Neuronal stem cell (in vitro differentiated cells): ENCODE results near the gene CC2D2A.

ENCODE experiments used
- DNase-seq: peaks from one replicate; pipeline ENCODE4 v3.0.0-alpha.2; 2013; ENCODE audit warnings: low spot score
- H2AFZ ChIP-seq: one replicate; pipeline ENCODE4 v1.6.1; 2013; ENCODE audit warnings: mild to moderate bottlenecking, low read length, inconsistent platforms
- H2AK5ac ChIP-seq: 2 replicates; pipeline ENCODE4 v1.6.1; 2013; ENCODE audit warnings: low read depth, mild to moderate bottlenecking, inconsistent platforms, low read length, moderate library complexity, mixed read lengths
- H2BK120ac ChIP-seq: 2 replicates; pipeline ENCODE4 v1.6.1; 2013; ENCODE audit warnings: low read depth, mild to moderate bottlenecking, inconsistent platforms, low read length, moderate library complexity, mixed read lengths
- H2BK12ac ChIP-seq: one replicate; pipeline ENCODE4 v1.6.1; 2013; ENCODE audit warnings: low read length, inconsistent platforms
- H2BK15ac ChIP-seq: 2 replicates; pipeline ENCODE4 v1.6.1; 2013; ENCODE audit warnings: mild to moderate bottlenecking, low read length, inconsistent platforms, mixed read lengths
- H2BK5ac ChIP-seq: one replicate; pipeline ENCODE4 v1.6.1; 2013; ENCODE audit warnings: inconsistent platforms, mild to moderate bottlenecking, low read length, moderate library complexity
- H3K14ac ChIP-seq: one replicate; pipeline ENCODE4 v1.6.1; 2013; ENCODE audit warnings: low read length, inconsistent platforms
- H3K18ac ChIP-seq: 2 replicates; pipeline ENCODE4 v1.6.1; 2013; ENCODE audit warnings: low read length, inconsistent platforms
- H3K23ac ChIP-seq: 2 replicates; pipeline ENCODE4 v1.6.1; 2013; ENCODE audit warnings: low read depth, mild to moderate bottlenecking, mixed read lengths, low read length, inconsistent platforms; ENCODE audit not compliant: poor library complexity
- H3K27ac ChIP-seq: replicated peaks from 3 replicates; pipeline ENCODE4 v1.5.1; 2013; ENCODE audit warnings: low read length, inconsistent platforms
- H3K27me3 ChIP-seq, 3 experiments: 2 replicates each; pipeline ENCODE4 v1.6.1; 2013; ENCODE audit warnings: low read length in 3 of 3, mild to moderate bottlenecking in 2 of 3, inconsistent platforms in 1 of 3, low read depth in 1 of 3, mixed read lengths in 1 of 3, moderate library complexity in 1 of 3; ENCODE audit not compliant: control insufficient read depth in 3 of 3, insufficient read depth in 3 of 3
- H3K36me3 ChIP-seq, 2 donors: replicated peaks in 1 of 2; 2 replicates each; pipeline ENCODE4 v1.6.1; 2013; ENCODE audit warnings: low read length in 2 of 2; ENCODE audit not compliant: control insufficient read depth in 2 of 2, insufficient read depth in 2 of 2
- H3K4ac ChIP-seq: 2 replicates; pipeline ENCODE4 v1.6.1; 2013; ENCODE audit warnings: inconsistent platforms, mild to moderate bottlenecking, low read length, moderate library complexity
- H3K4me1 ChIP-seq, 2 donors: 1 replicate in 1 of 2; 2 replicates in 1 of 2; pipeline ENCODE4 v1.6.1; 2013; ENCODE audit warnings: low read length in 2 of 2, low read depth in 1 of 2; ENCODE audit not compliant: control insufficient read depth in 2 of 2, insufficient read depth in 1 of 2
- H3K4me2 ChIP-seq: one replicate; pipeline ENCODE4 v1.6.1; 2013; ENCODE audit warnings: mild to moderate bottlenecking, low read length, inconsistent platforms; ENCODE audit not compliant: insufficient read depth, poor library complexity, severe bottlenecking
- H3K4me3 ChIP-seq, 2 donors: 2 replicates each; pipeline ENCODE4 v1.5.1; 2013; ENCODE audit warnings: low read length in 2 of 2, mild to moderate bottlenecking in 2 of 2, inconsistent platforms in 1 of 2, moderate library complexity in 1 of 2
- H3K79me1 ChIP-seq: one replicate; pipeline ENCODE4 v1.6.1; 2013; ENCODE audit warnings: low read depth, mild to moderate bottlenecking, inconsistent platforms, low read length, moderate library complexity
- H3K9ac ChIP-seq: one replicate; pipeline ENCODE4 v1.6.1; 2013; ENCODE audit warnings: mild to moderate bottlenecking, low read depth, low read length, inconsistent platforms; ENCODE audit not compliant: poor library complexity
- H3K9me3 ChIP-seq, 2 donors: replicated peaks in 1 of 2; 2 replicates each; pipeline versions ENCODE3 to v1.6.1; 2013; ENCODE audit warnings: low read length in 2 of 2, mild to moderate bottlenecking in 2 of 2, inconsistent platforms in 1 of 2, low read depth in 1 of 2, mixed read lengths in 1 of 2, moderate library complexity in 1 of 2; ENCODE audit not compliant: control insufficient read depth in 2 of 2, insufficient read depth in 1 of 2
- H4K8ac ChIP-seq: one replicate; pipeline ENCODE4 v1.6.1; 2013; ENCODE audit warnings: low read depth, mild to moderate bottlenecking, inconsistent platforms, low read length, moderate library complexity
- H4K91ac ChIP-seq: one replicate; pipeline ENCODE4 v1.6.1; 2013; ENCODE audit warnings: low read length, low read depth, mild to moderate bottlenecking, inconsistent platforms; ENCODE audit not compliant: poor library complexity
- WGBS, 2 donors: extraction: QIAGEN DNeasy Blood & Tissue Kit; methylation state at CpG; one replicate each; pipeline ENCODE4 v1.1.7; 2013; ENCODE audit warnings: missing lambda C conversion rate in 2 of 2, mixed read lengths in 1 of 2; ENCODE audit not compliant: insufficient read length in 2 of 2, insufficient replicate concordance in 1 of 2; ENCODE audit errors: extremely low coverage in 2 of 2; 5-methylcytosine and 5-hydroxymethylcytosine counted together

The CC2D2A gene

DNA sequence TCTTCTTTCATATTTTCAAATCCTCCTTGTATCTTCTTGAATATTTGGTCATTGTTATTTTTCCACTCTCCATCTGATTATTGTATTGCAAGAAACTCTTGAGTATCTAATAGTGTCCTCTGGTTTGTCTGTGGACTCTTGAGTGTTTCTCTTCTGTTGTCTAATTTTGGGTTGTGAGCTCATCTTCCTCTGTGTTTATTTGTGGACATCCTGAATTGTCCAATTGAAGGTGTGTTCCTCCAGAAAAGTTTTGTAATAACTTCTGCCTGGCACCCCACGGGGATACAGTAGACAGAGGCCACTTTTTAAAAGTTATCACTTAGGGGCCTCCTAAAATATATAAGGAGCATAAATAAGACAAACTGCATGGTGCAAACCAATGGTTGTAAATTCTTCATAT, 3.1 kb upstream of the CC2D2A start:
- Histone ChIP-seq H3K4me3 (no peak overlapping the region), H3K23ac (no peak overlapping the region), H4K8ac (no peak overlapping the region), H2BK12ac (no peak overlapping the region), H3K36me3 (no peaks in the 10 kb centered on the region), H3K4me1 (peaks cover 4 to 5% of the 10 kb centered on the region in 2 donors), H3K4ac (no peak overlapping the region), H3K9ac (no peak overlapping the region), H3K4me2 (no peak overlapping the region), H2BK15ac (no peak overlapping the region), H3K14ac (no peak overlapping the region), H3K18ac (no peak overlapping the region), H2BK120ac (no peak overlapping the region), H2AFZ (no peak overlapping the region), H2AK5ac (no peak overlapping the region), H2BK5ac (no peak overlapping the region), H4K91ac (no peak overlapping the region), H3K79me1 (no peaks in the 10 kb centered on the region), H3K27me3 (no peaks in the 10 kb centered on the region), H3K9me3 (no peaks in the 10 kb centered on the region), H3K27ac (no peak overlapping the region)
- DNase-seq = no peak
- WGBS, 2 donors = no CpG with 5 or more reads among the region's 1 CpG

DNA sequence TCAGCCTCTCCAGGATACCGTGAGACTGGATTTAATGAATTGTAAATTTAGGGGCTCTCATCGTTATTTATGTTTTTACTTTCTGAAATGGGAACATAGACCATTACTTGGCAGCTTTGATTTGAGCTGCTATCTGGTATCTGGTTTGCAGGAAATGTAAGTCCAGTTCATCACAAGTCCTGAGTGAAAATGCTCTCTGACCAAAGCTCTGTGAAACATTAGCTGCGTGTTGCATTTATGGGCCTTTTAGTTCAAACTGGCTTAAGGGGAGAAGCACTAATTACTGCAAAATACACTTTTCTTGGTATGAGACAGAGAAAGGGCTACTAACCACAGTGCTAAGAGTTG, 420 bp downstream of the CC2D2A start:
- no peaks in the 10 kb centered on the region for H3K27me3 ChIP-seq
- peak overlapping the region; percentile 80 for H2AFZ ChIP-seq
- no peak overlapping the region for H3K18ac ChIP-seq
- H3K4ac ChIP-seq = no peak overlapping the region
- H4K91ac ChIP-seq = no peak overlapping the region
- H3K4me2 ChIP-seq = peak overlapping the region; percentile 42
- H3K79me1 ChIP-seq = no peaks in the 10 kb centered on the region
- H3K23ac ChIP-seq = no peak overlapping the region
- H2BK5ac ChIP-seq = no peak overlapping the region
- H3K14ac ChIP-seq = no peak overlapping the region
- H3K4me1 ChIP-seq = peaks cover 4 to 5% of the 10 kb centered on the region in 2 donors
- no peaks in the 10 kb centered on the region for H3K36me3 ChIP-seq
- peak overlapping the region; percentile 43 to 53 for H3K4me3 ChIP-seq
- H3K27ac ChIP-seq = no peak overlapping the region
- no peak overlapping the region for H3K9ac ChIP-seq
- no peak overlapping the region for H2AK5ac ChIP-seq
- H2BK15ac ChIP-seq = no peak overlapping the region
- H4K8ac ChIP-seq = no peak overlapping the region
- WGBS, 2 donors = no CpG with 5 or more reads among the region's 3 CpGs
- H2BK120ac ChIP-seq = no peak overlapping the region
- DNase-seq = no peak
- no peak overlapping the region for H2BK12ac ChIP-seq
- no peaks in the 10 kb centered on the region for H3K9me3 ChIP-seq

DNA sequence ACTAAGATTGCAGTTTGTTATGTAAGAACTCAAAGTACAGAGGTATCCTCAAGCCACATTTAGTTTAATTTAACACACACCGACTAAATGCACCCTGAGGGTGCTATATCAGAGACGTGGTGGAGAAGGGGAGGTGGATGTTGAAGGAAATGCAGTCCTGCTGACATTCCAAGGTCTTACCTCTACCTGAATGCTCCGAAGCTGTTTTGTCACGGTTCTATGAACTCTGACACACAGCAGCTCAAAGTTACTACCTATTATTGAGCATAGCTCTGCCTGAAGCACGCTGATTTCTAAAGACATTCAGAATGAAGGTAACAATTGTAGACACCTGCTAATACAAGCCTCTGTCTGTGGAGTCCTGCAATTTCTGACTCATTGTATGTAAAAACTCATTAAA, 6.7 kb downstream of the CC2D2A start:
- Histone ChIP-seq H2AFZ (no peak overlapping the region), H3K79me1 (no peaks in the 10 kb centered on the region), H3K4me2 (no peak overlapping the region)

DNA sequence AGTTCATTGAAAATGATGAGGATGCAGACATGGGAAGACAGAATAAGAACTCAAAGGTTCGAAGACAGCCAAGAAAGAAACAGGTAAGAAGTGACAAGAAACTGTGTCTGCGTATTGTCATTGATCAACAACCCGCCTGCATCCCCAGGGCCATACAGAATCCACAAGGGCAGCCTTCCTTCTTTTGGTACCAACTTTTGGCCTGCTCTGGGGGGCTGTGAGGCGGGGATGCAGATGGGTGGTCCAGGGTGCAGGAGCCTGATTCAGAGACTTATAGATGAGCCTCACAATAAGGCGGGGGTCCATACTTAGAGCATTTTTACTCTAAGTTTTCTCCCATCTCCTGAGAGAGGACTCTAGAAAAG, 9.0 kb downstream of the CC2D2A start:
- Histone ChIP-seq H4K91ac (no peak overlapping the region), H4K8ac (no peak overlapping the region), H3K14ac (no peak overlapping the region), H2AFZ (peak overlapping the region; percentile 96), H3K4ac (no peak overlapping the region), H3K23ac (no peak overlapping the region), H3K9ac (no peak overlapping the region), H3K4me1 (peaks cover 3 to 11% of the 10 kb centered on the region in 2 donors), H2BK120ac (no peak overlapping the region), H3K4me2 (no peak overlapping the region), H2BK12ac (no peak overlapping the region), H3K4me3 (no peak overlapping the region), H3K18ac (no peak overlapping the region), H2AK5ac (no peak overlapping the region), H3K9me3 (peaks cover 0 to 4% of the 10 kb centered on the region in 2 donors), H2BK15ac (no peak overlapping the region), H3K79me1 (no peaks in the 10 kb centered on the region), H3K36me3 (peaks cover 0 to 24% of the 10 kb centered on the region in 2 donors), H3K27me3 (no peaks in the 10 kb centered on the region), H3K27ac (no peak overlapping the region), H2BK5ac (no peak overlapping the region)
- DNase-seq = no peak
- no CpG with 5 or more reads among the region's 5 CpGs for WGBS, 2 donors

More for the DNA sequence above, 6.7 kb downstream of the CC2D2A start:
- H3K9ac ChIP-seq = no peak overlapping the region
- no peak overlapping the region for H2BK5ac ChIP-seq
- H2BK15ac ChIP-seq = no peak overlapping the region
- no peak overlapping the region for H3K14ac ChIP-seq
- H3K23ac ChIP-seq = no peak overlapping the region
- WGBS, 2 donors = no CpG with 5 or more reads among the region's 5 CpGs
- no peak overlapping the region for H4K8ac ChIP-seq
- H3K27me3 ChIP-seq = no peaks in the 10 kb centered on the region
- no peak overlapping the region for H2AK5ac ChIP-seq
- no peak overlapping the region for H3K4ac ChIP-seq
- H2BK12ac ChIP-seq = no peak overlapping the region
- no peak overlapping the region for H2BK120ac ChIP-seq
- H3K4me1 ChIP-seq = peaks cover 3 to 11% of the 10 kb centered on the region in 2 donors
- H3K9me3 ChIP-seq = peaks cover 0 to 1% of the 10 kb centered on the region in 2 donors
- no peak overlapping the region for H3K27ac ChIP-seq
- no peak overlapping the region for H3K4me3 ChIP-seq
- H3K36me3 ChIP-seq = peaks cover 0 to 6% of the 10 kb centered on the region in 2 donors
- no peak for DNase-seq
- H4K91ac ChIP-seq = no peak overlapping the region
- H3K18ac ChIP-seq = no peak overlapping the region
